Pancreas (tissue), 10 donors: Measurements from ENCODE around the gene GRIK3. TPM values are rescaled to one million over a fixed set of nuclear protein-coding genes. Genes with fewer than 3 reads are reported as not detected.

ENCODE experiments used
- ATAC-seq, 4 donors: fragments of 200-7000 bp; cut with Tn5 transposase; one replicate each; pipeline versions ENCODE4 v1.8.0 to v1.9.1; 2020; ENCODE audit warnings: mild to moderate bottlenecking in 4 of 4, moderate library complexity in 4 of 4
- DNase-seq, 6 donors: peaks; one replicate each; pipeline ENCODE4 v3.0.0-alpha.2; 2020
- FAIRE-seq: peaks from 2 replicates; lab custom pipeline; 2012; peaks lifted over from hg19 to GRCh38; lab: Jason Lieb, UNC
- H3K27ac ChIP-seq, 4 donors: fragments of 200-600 bp; sonication (generic); 1 replicate in 3 of 4; 2 replicates in 1 of 4; pipeline versions ENCODE4 v1.5.0 to v1.8.0; 2020
- H3K27me3 ChIP-seq, 4 donors: fragments of 200-600 bp; one replicate each; pipeline ENCODE4 v1.8.0; 2021
- H3K36me3 ChIP-seq, 3 donors: fragments of 200-600 bp; sonication (generic) in 1 of 3; one replicate each; pipeline versions ENCODE4 v1.5.0 to v1.8.0; 2020 to 2021
- H3K4me1 ChIP-seq, 3 donors: fragments of 200-600 bp; one replicate each; pipeline ENCODE4 v1.8.0; 2021
- H3K4me3 ChIP-seq, 4 donors: fragments of 200-600 bp; sonication (generic) in 2 of 4; one replicate each; pipeline versions ENCODE4 v1.5.0 to v1.8.0; 2020 to 2021
- H3K9me3 ChIP-seq, 4 donors: fragments of 200-600 bp; one replicate each; pipeline ENCODE4 v1.8.0; 2021
- CTCF ChIP-seq, 4 donors: fragments of 200-600 bp; sonication (generic) in 3 of 4; IDR thresholded peaks; one replicate each; pipeline versions ENCODE4 v1.5.0 to v1.8.0; 2021; ENCODE audit warnings: antibody characterized with exemption in 4 of 4
- WGBS, 2 donors: extraction: QIAGEN DNeasy Blood & Tissue Kit; methylation state at CpG; one replicate each; pipeline ENCODE4 v1.1.7; 2013; 5-methylcytosine and 5-hydroxymethylcytosine counted together
- intact Hi-C, 3 donors: fragments of 100-400 bp; cut with DNase I; formaldehyde crosslinking; loops; one replicate each; pipeline versions ENCODE4 v1.11.1 to v1.14.2; 2022
- polyA plus RNA-seq, 2 donors: library from polyadenylated mRNA; stranded (reverse); fragments of 200-250 nt; gene quantifications; one replicate each; pipeline ENCODE4 v1.2.3, GENCODE V29; 2013
- total RNA-seq, 6 donors: library from RNA; stranded (reverse); fragmentation: NEBNext Ultra II Directional in 4 of 6; extraction: Animal tissue kit (Norgen Biotek cat#: 25700) in 4 of 6; gene quantifications; one replicate each; pipeline versions ENCODE4 v1.2.1 to v1.2.4, GENCODE V29; 2021 to 2023
- donor health status: healthy with polysubstance abuse.
- donor health status: DM: no; HTN: no; CAD: no; lungs with moderate emphysema.
- donor health status: DM: no; HTN: no; CAD: no.
- donor health status: control.
- donor health status: control.
- donor health status: Bipolar disorder and iron deficiency.
- donor health status: DM: yes; HTN: yes; CAD: no.
- donor health status: DM: no; HTN: no; CAD: no.
- donor health status: DM: no; HTN: no; CAD: no.
- donor health status: DM: yes; HTN: yes; CAD: no.

Gene GRIK3
- total and polyA plus RNA-seq, 8 donors = 0.08 to 0.47 (median 0.23) TPM

GRCh38 chr1:36803868-36804570 is 230.3 kb downstream of the GRIK3 start:
- no peaks in the 10 kb centered on the region for H3K27me3 ChIP-seq
- no peak for TF ChIP-seq CTCF (IDR thresholded peaks at IDR 0.05)
- no peak for FAIRE-seq
- H3K9me3 ChIP-seq = no peaks in the 10 kb centered on the region
- H3K4me3 ChIP-seq = no peak overlapping the region
- no peak overlapping the region for H3K27ac ChIP-seq
- intact Hi-C loops = no loop called here
- no peaks in the 10 kb centered on the region for H3K36me3 ChIP-seq
- H3K4me1 ChIP-seq = no peaks in the 10 kb centered on the region
- ATAC-seq = no peak
- DNase-seq = no peak
- whole genome bisulfite sequencing, 2 donors = 45 to 49% methylated on average over 9 of the region's 9 CpGs

- H3K36me3 ChIP-seq = no peaks in the 10 kb centered on the region
- no peak overlapping the region for H3K27ac ChIP-seq
- FAIRE-seq (no peak), ATAC-seq (no peak), DNase-seq (no peak)
- H3K4me3 ChIP-seq = no peak overlapping the region
- WGBS, 2 donors = 58 to 62% methylated on average over 8 of the region's 8 CpGs
- H3K27me3 ChIP-seq = no peaks in the 10 kb centered on the region
- no peaks in the 10 kb centered on the region for H3K9me3 ChIP-seq
- no peaks in the 10 kb centered on the region for H3K4me1 ChIP-seq
- no peak for TF ChIP-seq CTCF (IDR thresholded peaks at IDR 0.05)
- intact Hi-C loops = no loop called here
Measured at GRCh38 chr1:36802018-36802417, 232.3 kb downstream of the GRIK3 start.

- H3K9me3 ChIP-seq = no peaks in the 10 kb centered on the region
- H3K4me3 ChIP-seq = no peak overlapping the region
- intact Hi-C loops = no loop called here
- H3K27me3 ChIP-seq = no peaks in the 10 kb centered on the region
- H3K36me3 ChIP-seq = no peaks in the 10 kb centered on the region
- WGBS, 2 donors = 49 to 56% methylated on average over 7 of the region's 7 CpGs
- H3K4me1 ChIP-seq = no peaks in the 10 kb centered on the region
- no peak overlapping the region for H3K27ac ChIP-seq
- TF ChIP-seq CTCF (IDR thresholded peaks at IDR 0.05) = no peak
- DNase-seq (no peak), FAIRE-seq (no peak), ATAC-seq (no peak)
Measured at GRCh38 chr1:36797761-36798160, 236.6 kb downstream of the GRIK3 start.

- H3K4me3 ChIP-seq = no peak overlapping the region
- no peak for FAIRE-seq
- WGBS, 2 donors = 68 to 69% methylated on average over 5 of the region's 5 CpGs
- no peaks in the 10 kb centered on the region for H3K9me3 ChIP-seq
- H3K4me1 ChIP-seq = no peaks in the 10 kb centered on the region
- no peaks in the 10 kb centered on the region for H3K27me3 ChIP-seq
- intact Hi-C loops = no loop called here
- DNase-seq = no peak
- no peak for TF ChIP-seq CTCF (IDR thresholded peaks at IDR 0.05)
- no peaks in the 10 kb centered on the region for H3K36me3 ChIP-seq
- ATAC-seq = no peak
- no peak overlapping the region for H3K27ac ChIP-seq
Measured at GRCh38 chr1:36796733-36797132, 237.6 kb downstream of the GRIK3 start.

- Histone ChIP-seq H3K27me3 (no peaks in the 10 kb centered on the region), H3K4me3 (no peak overlapping the region), H3K4me1 (no peaks in the 10 kb centered on the region), H3K27ac (no peak overlapping the region), H3K36me3 (no peaks in the 10 kb centered on the region), H3K9me3 (no peaks in the 10 kb centered on the region)
- DNase-seq = no peak
- no peak for TF ChIP-seq CTCF (IDR thresholded peaks at IDR 0.05)
- FAIRE-seq = no peak
- intact Hi-C loops = no loop called here
- WGBS, 2 donors = 58 to 64% methylated on average over 5 of the region's 5 CpGs
- no peak for ATAC-seq
Measured at GRCh38 chr1:36796106-36796590, 238.2 kb downstream of the GRIK3 start.
